Mesendoderm (in vitro differentiated cells): ENCODE data around the gene PLA2G5.
"Not testable (repeated sequence)": the region's sequence is repeated elsewhere in the genome, so short reads cannot be mapped to it uniquely, and the experiment has no call there.

ENCODE experiments used
- DNase-seq: peaks from one replicate; pipeline ENCODE4 v3.0.0; 2013
- H2AK5ac ChIP-seq: 2 replicates; pipeline ENCODE4 v1.6.1; 2013; ENCODE audit warnings: low read length, inconsistent platforms
- H2BK120ac ChIP-seq: 2 replicates; pipeline ENCODE4 v1.6.1; 2013; ENCODE audit warnings: low read depth, mild to moderate bottlenecking, low read length, moderate library complexity, mixed read lengths
- H2BK15ac ChIP-seq: replicated peaks from 2 replicates; pipeline ENCODE4 v1.6.1; 2013; ENCODE audit warnings: low read depth, mild to moderate bottlenecking, moderate library complexity
- H2BK5ac ChIP-seq: 2 replicates; pipeline ENCODE4 v1.6.1; 2013; ENCODE audit warnings: low read length, inconsistent platforms
- H3K18ac ChIP-seq: 2 replicates; pipeline ENCODE4 v1.6.1; 2013; ENCODE audit warnings: mild to moderate bottlenecking, low read length, mixed read lengths
- H3K23ac ChIP-seq: one replicate; pipeline ENCODE4 v1.6.1; 2013; ENCODE audit warnings: low read length
- H3K27ac ChIP-seq: 2 replicates; pipeline ENCODE4 v1.5.1; 2013; ENCODE audit warnings: low read depth, mild to moderate bottlenecking, inconsistent platforms, low read length, moderate library complexity
- H3K27me3 ChIP-seq: 2 replicates; pipeline ENCODE4 v1.6.1; 2013; ENCODE audit warnings: low read length, control low read depth, mild to moderate bottlenecking, inconsistent platforms; ENCODE audit not compliant: insufficient read depth, poor library complexity
- H3K36me3 ChIP-seq: 2 replicates; pipeline ENCODE4 v1.6.1; 2013; ENCODE audit warnings: low read length, inconsistent platforms; ENCODE audit not compliant: control insufficient read depth, insufficient read depth
- H3K4ac ChIP-seq: one replicate; pipeline ENCODE4 v1.6.1; 2013; ENCODE audit warnings: low read depth, mild to moderate bottlenecking, low read length, moderate library complexity
- H3K4me1 ChIP-seq: 2 replicates; pipeline ENCODE4 v1.6.1; 2013; ENCODE audit warnings: low read depth, low read length, inconsistent platforms; ENCODE audit not compliant: control insufficient read depth
- H3K4me2 ChIP-seq: 2 replicates; pipeline ENCODE4 v1.6.1; 2013; ENCODE audit warnings: low read length
- H3K4me3 ChIP-seq: 2 replicates; pipeline ENCODE4 v1.5.1; 2013; ENCODE audit warnings: mild to moderate bottlenecking, low read length
- H3K56ac ChIP-seq: one replicate; pipeline ENCODE4 v1.6.1; 2013; ENCODE audit warnings: low read length
- H3K79me1 ChIP-seq: 2 replicates; pipeline ENCODE4 v1.6.1; 2013; ENCODE audit warnings: low read length, inconsistent platforms
- H3K79me2 ChIP-seq: 2 replicates; pipeline ENCODE4 v1.6.1; 2013; ENCODE audit warnings: mild to moderate bottlenecking, low read length; ENCODE audit not compliant: control insufficient read depth, insufficient read depth
- H3K9ac ChIP-seq: 2 replicates; pipeline ENCODE4 v1.6.1; 2013; ENCODE audit warnings: low read length, inconsistent platforms
- H4K5ac ChIP-seq: one replicate; pipeline ENCODE4 v1.6.1; 2013; ENCODE audit warnings: low read length
- H4K8ac ChIP-seq: one replicate; pipeline ENCODE4 v1.6.1; 2013; ENCODE audit warnings: low read depth, mild to moderate bottlenecking, control low read depth, low read length, moderate library complexity
- WGBS: extraction: QIAGEN DNeasy Blood & Tissue Kit; methylation state at CpG from one replicate; pipeline ENCODE4 v1.1.7; 2013; ENCODE audit warnings: low lambda C conversion rate, missing lambda C conversion rate; ENCODE audit not compliant: insufficient coverage; ENCODE audit errors: extremely low coverage; 5-methylcytosine and 5-hydroxymethylcytosine counted together

PLA2G5 gene

GRCh38 chr1:20057886-20058420 is 12.0 kb upstream of the PLA2G5 start:
- Histone ChIP-seq H2BK5ac (no peak overlapping the region), H3K27ac (no peak overlapping the region), H4K5ac (no peak overlapping the region), H4K8ac (no peak overlapping the region), H3K18ac (no peak overlapping the region), H3K36me3 (no peaks in the 10 kb centered on the region), H3K27me3 (no peaks in the 10 kb centered on the region), H3K4ac (no peak overlapping the region), H3K4me1 (no peaks in the 10 kb centered on the region), H3K4me3 (no peak overlapping the region), H3K79me2 (no peaks in the 10 kb centered on the region), H2BK120ac (no peak overlapping the region), H3K79me1 (no peaks in the 10 kb centered on the region), H2AK5ac (no peak overlapping the region), H3K9ac (no peak overlapping the region), H3K4me2 (no peak overlapping the region), H2BK15ac (no peak overlapping the region), H3K23ac (no peak overlapping the region), H3K56ac (no peak overlapping the region)
- no CpG with 5 or more reads among the region's 5 CpGs for WGBS
- no peak for DNase-seq

- H3K9ac ChIP-seq, result no peak overlapping the region
- H3K79me1 ChIP-seq, result no peaks in the 10 kb centered on the region
- no peak overlapping the region for H4K8ac ChIP-seq
- H3K36me3 ChIP-seq, result no peaks in the 10 kb centered on the region
- no peak overlapping the region for H3K4me3 ChIP-seq
- no peaks in the 10 kb centered on the region for H3K4me1 ChIP-seq
- H3K79me2 ChIP-seq, result no peaks in the 10 kb centered on the region
- no peak overlapping the region for H2BK5ac ChIP-seq
- DNase-seq, result no peak
- no peak overlapping the region for H2BK120ac ChIP-seq
- no peak overlapping the region for H3K27ac ChIP-seq
- H2BK15ac ChIP-seq, result no peak overlapping the region
- no peak overlapping the region for H3K4ac ChIP-seq
- H3K4me2 ChIP-seq, result no peak overlapping the region
- H2AK5ac ChIP-seq, result no peak overlapping the region
- H3K56ac ChIP-seq, result no peak overlapping the region
- H3K18ac ChIP-seq, result no peak overlapping the region
- no CpG with 5 or more reads among the region's 1 CpG for WGBS
- H3K27me3 ChIP-seq, result no peaks in the 10 kb centered on the region
- H3K23ac ChIP-seq, result no peak overlapping the region
- H4K5ac ChIP-seq, result no peak overlapping the region
Measured at GRCh38 chr1:20058531-20058930, 11.5 kb upstream of the PLA2G5 start.

- Histone ChIP-seq H3K18ac (no peak overlapping the region), H2BK15ac (no peak overlapping the region), H3K27ac (no peak overlapping the region), H3K4me3 (no peak overlapping the region), H3K4me1 (no peaks in the 10 kb centered on the region), H3K4me2 (no peak overlapping the region), H3K79me2 (no peaks in the 10 kb centered on the region), H2BK120ac (no peak overlapping the region), H3K36me3 (no peaks in the 10 kb centered on the region), H3K56ac (no peak overlapping the region), H4K8ac (no peak overlapping the region), H3K79me1 (no peaks in the 10 kb centered on the region), H3K23ac (no peak overlapping the region), H2AK5ac (no peak overlapping the region), H3K4ac (no peak overlapping the region), H3K9ac (no peak overlapping the region), H4K5ac (no peak overlapping the region), H2BK5ac (no peak overlapping the region), H3K27me3 (no peaks in the 10 kb centered on the region)
- DNase-seq, result no peak
- WGBS, result no CpG with 5 or more reads among the region's 2 CpGs
Measured at GRCh38 chr1:20059847-20060246, 10.1 kb upstream of the PLA2G5 start.

DNA sequence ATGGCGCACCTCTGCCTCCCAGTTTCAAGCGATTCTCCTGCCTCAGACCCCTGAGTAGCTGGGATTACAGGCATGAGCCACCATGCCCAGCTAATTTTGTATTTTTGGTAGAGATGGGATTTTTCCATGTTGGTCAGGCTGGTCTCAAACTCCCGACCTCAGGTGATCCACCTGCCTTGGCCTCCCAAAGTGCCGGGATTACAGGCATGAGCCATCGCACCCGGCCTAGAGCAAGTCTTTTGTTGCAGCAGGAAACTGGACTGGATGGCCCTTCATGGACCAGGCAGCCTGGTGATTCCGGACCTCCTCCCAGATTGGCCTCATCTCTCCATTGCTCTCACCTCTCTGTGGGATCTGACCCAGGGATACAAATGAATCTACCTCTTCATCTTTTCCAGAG is 9.2 kb upstream of the PLA2G5 start:
- not testable (repeated sequence) for H3K79me2 ChIP-seq, H3K4me1 ChIP-seq, H2AK5ac ChIP-seq, H3K18ac ChIP-seq, H3K23ac ChIP-seq, H3K4ac ChIP-seq, H3K4me3 ChIP-seq, H3K79me1 ChIP-seq, H3K36me3 ChIP-seq, H3K56ac ChIP-seq, H3K4me2 ChIP-seq, H3K27ac ChIP-seq, H2BK15ac ChIP-seq, H4K5ac ChIP-seq, DNase-seq, H4K8ac ChIP-seq, H3K27me3 ChIP-seq, H2BK5ac ChIP-seq, H2BK120ac ChIP-seq, H3K9ac ChIP-seq
- WGBS, result no CpG with 5 or more reads among the region's 7 CpGs

DNA sequence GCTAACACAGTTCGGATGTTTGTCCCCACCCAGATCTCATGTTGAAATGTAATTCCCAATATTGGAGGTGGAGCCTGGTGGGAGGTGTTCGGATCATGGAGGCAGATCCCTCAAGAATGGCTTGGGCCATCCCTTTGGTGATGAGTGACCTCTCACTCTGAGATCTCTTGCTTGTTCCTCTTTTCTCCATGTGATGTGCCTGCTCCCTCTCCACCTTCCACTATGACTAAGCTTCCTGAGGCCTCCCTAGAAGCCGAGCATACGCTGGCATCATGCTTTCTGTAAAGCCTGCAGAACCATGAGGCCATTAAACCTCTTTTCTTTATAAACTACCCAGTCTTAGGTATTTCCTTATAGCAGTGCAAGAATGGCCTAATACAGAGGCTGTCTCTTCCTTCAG is 8.1 kb upstream of the PLA2G5 start:
- Histone ChIP-seq H3K23ac (no peak overlapping the region), H2BK120ac (no peak overlapping the region), H4K8ac (no peak overlapping the region), H3K36me3 (no peaks in the 10 kb centered on the region), H2BK15ac (no peak overlapping the region), H3K56ac (no peak overlapping the region), H3K4me3 (no peak overlapping the region), H4K5ac (no peak overlapping the region), H3K79me2 (no peaks in the 10 kb centered on the region), H3K9ac (no peak overlapping the region), H3K4ac (no peak overlapping the region), H3K79me1 (no peaks in the 10 kb centered on the region), H3K27ac (no peak overlapping the region), H3K18ac (no peak overlapping the region), H2BK5ac (no peak overlapping the region), H3K4me1 (no peaks in the 10 kb centered on the region), H2AK5ac (no peak overlapping the region), H3K4me2 (no peak overlapping the region), H3K27me3 (no peaks in the 10 kb centered on the region)
- DNase-seq, result no peak
- no CpG with 5 or more reads among the region's 4 CpGs for WGBS

DNA sequence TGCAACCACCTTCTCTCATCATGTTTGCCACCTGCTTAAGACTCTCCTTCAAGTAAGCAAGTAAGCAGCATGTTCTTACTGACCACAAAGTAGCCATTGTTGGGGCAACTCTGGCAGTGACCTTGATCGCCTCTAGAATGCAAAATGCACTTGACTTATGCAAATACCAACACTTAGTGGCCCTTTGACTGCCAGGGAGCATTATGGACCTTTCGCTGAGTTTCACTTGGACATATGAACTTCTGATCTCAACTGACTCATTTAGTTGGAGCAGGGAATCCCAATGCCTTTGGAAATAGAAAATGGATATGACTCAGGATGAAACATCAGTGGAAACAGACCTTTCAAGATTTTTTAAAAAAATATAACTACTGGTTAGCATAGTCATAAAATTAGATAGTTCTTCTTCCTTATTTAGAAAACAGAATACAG is 6.1 kb upstream of the PLA2G5 start:
- Histone ChIP-seq H3K56ac (no peak overlapping the region), H3K4me2 (no peak overlapping the region), H3K27me3 (no peaks in the 10 kb centered on the region), H2AK5ac (no peak overlapping the region), H2BK120ac (no peak overlapping the region), H3K36me3 (no peaks in the 10 kb centered on the region), H3K23ac (no peak overlapping the region), H3K18ac (no peak overlapping the region), H3K79me2 (no peaks in the 10 kb centered on the region), H4K5ac (no peak overlapping the region), H3K4ac (no peak overlapping the region), H3K79me1 (no peaks in the 10 kb centered on the region), H3K4me3 (no peak overlapping the region), H3K9ac (no peak overlapping the region), H2BK15ac (no peak overlapping the region), H2BK5ac (no peak overlapping the region), H4K8ac (no peak overlapping the region), H3K4me1 (no peaks in the 10 kb centered on the region), H3K27ac (no peak overlapping the region)
- WGBS, result no CpG with 5 or more reads among the region's 2 CpGs
- DNase-seq, result no peak
